Gastrocnemius medialis (tissue), 4 donors: ENCODE results near the gene OR52E1. TPM values are rescaled to one million over a fixed set of nuclear protein-coding genes. Genes with fewer than 3 reads are reported as not detected.
"Not testable (repeated sequence)": the region's sequence is repeated elsewhere in the genome, so short reads cannot be mapped to it uniquely, and the experiment has no call there.

Experiments used
- ATAC-seq, 2 donors: fragments of 150-250 bp; one replicate each; pipeline ENCODE4 v1.9.1; 2016
- DNase-seq, 2 donors: peaks; one replicate each; pipeline ENCODE4 v3.0.0-alpha.2; 2019
- H3K27ac ChIP-seq, 4 donors: fragments of 200-600 bp; sonication (generic); 1 replicate in 1 of 4; 2 replicates in 3 of 4; pipeline ENCODE4 v1.5.1; 2016 to 2018; ENCODE audit warnings: mild to moderate bottlenecking in 2 of 4, moderate library complexity in 1 of 4
- H3K27me3 ChIP-seq, 3 donors: fragments of 200-600 bp; sonication (generic) in 2 of 3; 1 replicate in 1 of 3; 2 replicates in 2 of 3; pipeline versions ENCODE4 v1.5.1 to v1.6.0; 2016 to 2019; ENCODE audit warnings: mild to moderate bottlenecking in 1 of 3, moderate library complexity in 1 of 3
- H3K36me3 ChIP-seq, 2 donors: fragments of 200-600 bp; sonication (generic) in 1 of 2; one replicate each; pipeline ENCODE4 v1.5.1; 2017 to 2018
- H3K4me1 ChIP-seq, 2 donors: fragments of 200-600 bp; sonication (generic) in 1 of 2; one replicate each; pipeline ENCODE4 v1.5.1; 2016 to 2017; ENCODE audit warnings: mild to moderate bottlenecking in 2 of 2
- H3K4me3 ChIP-seq, 4 donors: fragments of 200-600 bp; sonication (generic) in 3 of 4; 1 replicate in 1 of 4; 2 replicates in 3 of 4; pipeline ENCODE4 v1.5.1; 2016 to 2019; ENCODE audit warnings: mild to moderate bottlenecking in 2 of 4
- H3K9me3 ChIP-seq, 3 donors: fragments of 200-600 bp; sonication (generic) in 2 of 3; 1 replicate in 1 of 3; 2 replicates in 2 of 3; pipeline ENCODE4 v1.5.1; 2016 to 2019
- POLR2A ChIP-seq, 2 donors: fragments of 450-650 bp; IDR thresholded peaks; one replicate each; pipeline ENCODE4 v1.6.1; 2017; ENCODE audit warnings: antibody characterized with exemption in 2 of 2, mild to moderate bottlenecking in 2 of 2, moderate library complexity in 2 of 2
- in situ Hi-C, 4 donors: fragments of 200-750 bp; cut with MboI; loops; one replicate each; pipeline versions ENCODE4 v1.15.0 to v1.8.0; 2017; ENCODE audit warnings: low sequenced_read_pairs in 4 of 4
- intact Hi-C: fragments of 100-400 bp; cut with DNase I; formaldehyde crosslinking; loops from one replicate; pipeline ENCODE4 v1.15.1; 2023; ENCODE audit warnings: low total_unique reads
- total RNA-seq, 4 donors: library from RNA; depleted of rRNA; stranded (reverse); fragments of >200 nt; gene quantifications; one replicate each; pipeline versions ENCODE4 v1.1.0 to v1.2.3, GENCODE V29; 2016
- TF ChIP-seq, protein P1 (sequence below), 5 experiments: fragments of 450-650 bp in 3 of 5; fragments of 200-600 bp in 2 of 5; sonication (generic) in 2 of 5; IDR thresholded peaks in 4 of 5; conservative IDR thresholded peaks in 1 of 5; 1 replicate in 4 of 5; 2 replicates in 1 of 5; pipeline ENCODE4 v1.5.1; 2016 to 2019; ENCODE audit warnings: antibody characterized with exemption in 5 of 5, mild to moderate bottlenecking in 3 of 5, moderate library complexity in 3 of 5

Gene OR52E1
- total RNA-seq, 4 donors from 2014 or later, result not detected

DNA sequence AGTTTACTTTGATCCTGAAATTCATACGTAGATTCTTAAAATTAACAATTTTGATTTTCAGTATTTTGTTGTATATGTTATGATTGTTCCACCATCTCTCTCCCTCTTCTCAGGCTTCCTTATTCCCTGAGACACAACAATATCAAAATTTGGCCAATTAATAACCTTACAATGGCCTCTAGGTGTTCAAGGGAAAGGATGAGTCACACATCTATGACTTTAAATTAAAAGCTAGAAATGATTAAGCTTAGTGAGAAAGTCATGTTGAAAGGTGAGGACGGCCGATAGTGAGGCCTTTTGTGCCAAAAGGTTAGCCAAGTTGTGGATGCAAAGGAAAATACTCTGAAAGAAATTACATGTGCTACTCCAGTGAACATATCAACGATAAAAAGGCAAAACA lies 28.5 kb upstream of the OR52E1 start:
- intact Hi-C loops, result no loop called here

GRCh38 chr11:5042091-5042490 lies 27.3 kb upstream of the OR52E1 start:
- TF ChIP-seq, protein P1, sequence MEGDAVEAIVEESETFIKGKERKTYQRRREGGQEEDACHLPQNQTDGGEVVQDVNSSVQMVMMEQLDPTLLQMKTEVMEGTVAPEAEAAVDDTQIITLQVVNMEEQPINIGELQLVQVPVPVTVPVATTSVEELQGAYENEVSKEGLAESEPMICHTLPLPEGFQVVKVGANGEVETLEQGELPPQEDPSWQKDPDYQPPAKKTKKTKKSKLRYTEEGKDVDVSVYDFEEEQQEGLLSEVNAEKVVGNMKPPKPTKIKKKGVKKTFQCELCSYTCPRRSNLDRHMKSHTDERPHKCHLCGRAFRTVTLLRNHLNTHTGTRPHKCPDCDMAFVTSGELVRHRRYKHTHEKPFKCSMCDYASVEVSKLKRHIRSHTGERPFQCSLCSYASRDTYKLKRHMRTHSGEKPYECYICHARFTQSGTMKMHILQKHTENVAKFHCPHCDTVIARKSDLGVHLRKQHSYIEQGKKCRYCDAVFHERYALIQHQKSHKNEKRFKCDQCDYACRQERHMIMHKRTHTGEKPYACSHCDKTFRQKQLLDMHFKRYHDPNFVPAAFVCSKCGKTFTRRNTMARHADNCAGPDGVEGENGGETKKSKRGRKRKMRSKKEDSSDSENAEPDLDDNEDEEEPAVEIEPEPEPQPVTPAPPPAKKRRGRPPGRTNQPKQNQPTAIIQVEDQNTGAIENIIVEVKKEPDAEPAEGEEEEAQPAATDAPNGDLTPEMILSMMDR (IDR thresholded peaks at IDR 0.05 in 4 of 5, conservative IDR thresholded peaks at IDR 0.05 in 1 of 5), result no peak
- no peak for TF ChIP-seq POLR2A (IDR thresholded peaks at IDR 0.05)
- Histone ChIP-seq H3K4me3 (no peak overlapping the region), H3K27me3 (no peaks in the 10 kb centered on the region), H3K4me1 (no peaks in the 10 kb centered on the region), H3K9me3 (no peaks in the 10 kb centered on the region), H3K36me3 (no peaks in the 10 kb centered on the region), H3K27ac (no peak overlapping the region)
- DNase-seq, result no peak
- no peak for ATAC-seq
- in situ Hi-C loops (no loop called here), intact Hi-C loops (no loop called here)

More for the DNA sequence above, 28.5 kb upstream of the OR52E1 start:
- H3K27ac ChIP-seq, result no peak overlapping the region
- no peaks in the 10 kb centered on the region for H3K27me3 ChIP-seq
- no peak for DNase-seq
- no peak for TF ChIP-seq POLR2A (IDR thresholded peaks at IDR 0.05)
- TF ChIP-seq, protein P1 (IDR thresholded peaks at IDR 0.05 in 4 of 5, conservative IDR thresholded peaks at IDR 0.05 in 1 of 5), result no peak
- no peak for ATAC-seq
- no peaks in the 10 kb centered on the region for H3K36me3 ChIP-seq
- in situ Hi-C loops, result no loop called here
- no peaks in the 10 kb centered on the region for H3K4me1 ChIP-seq
- H3K9me3 ChIP-seq, result no peaks in the 10 kb centered on the region
- no peak overlapping the region for H3K4me3 ChIP-seq

DNA sequence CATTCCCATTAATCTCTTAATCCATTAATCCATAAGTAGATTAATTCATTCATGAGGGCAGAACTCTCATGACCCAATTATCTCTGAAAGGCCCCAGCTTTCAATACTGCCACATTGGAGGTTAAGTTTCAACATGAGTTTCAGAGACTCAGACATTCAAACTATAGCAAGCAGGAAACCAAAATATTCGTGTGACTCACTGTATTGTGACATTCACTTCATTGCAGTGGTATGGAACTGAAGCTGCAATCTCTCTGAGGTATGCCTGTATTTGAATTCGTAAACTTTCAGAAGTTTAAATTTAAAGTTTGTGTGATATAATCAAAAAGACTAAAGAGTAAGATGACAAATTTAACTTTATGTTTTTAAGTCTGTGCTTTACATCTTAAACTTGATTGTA lies 26.0 kb upstream of the OR52E1 start:
- DNase-seq, result no peak
- no peak for ATAC-seq
- in situ Hi-C loops (no loop called here), intact Hi-C loops (no loop called here)
- TF ChIP-seq POLR2A (IDR thresholded peaks at IDR 0.05), result no peak
- TF ChIP-seq, protein P1 (IDR thresholded peaks at IDR 0.05 in 4 of 5, conservative IDR thresholded peaks at IDR 0.05 in 1 of 5), result no peak
- H3K4me3 ChIP-seq, result no peak overlapping the region
- H3K27ac ChIP-seq, result no peak overlapping the region
- H3K27me3 ChIP-seq, result no peaks in the 10 kb centered on the region
- H3K36me3 ChIP-seq, result no peaks in the 10 kb centered on the region
- no peaks in the 10 kb centered on the region for H3K4me1 ChIP-seq
- no peaks in the 10 kb centered on the region for H3K9me3 ChIP-seq

DNA sequence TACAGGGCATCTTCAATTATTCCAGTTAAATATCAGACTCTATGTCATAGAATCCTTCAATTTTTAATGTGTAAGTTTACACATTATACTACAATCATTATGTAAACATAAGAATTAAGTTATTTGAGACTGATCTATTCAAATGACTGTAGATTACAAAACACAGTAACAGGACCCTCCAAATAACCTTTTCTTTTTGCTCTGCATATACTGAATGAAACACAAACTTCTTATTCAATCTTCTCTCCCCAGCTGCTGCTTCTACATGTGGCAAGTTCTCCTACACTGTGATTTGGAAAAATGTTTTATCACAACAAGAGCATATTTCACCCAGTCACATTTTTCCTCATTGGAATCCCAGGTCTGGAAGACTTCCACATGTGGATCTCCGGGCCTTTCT lies 23.1 kb upstream of the OR52E1 start, which contains the start of gene OR52J3:
TSS of gene OR52J3 (plus strand) at position 301 of the 400 bp plus-strand sequence. CDS start at position 301, 0 bp downstream.
- TF ChIP-seq POLR2A (IDR thresholded peaks at IDR 0.05), result no peak
- TF ChIP-seq, protein P1 (IDR thresholded peaks at IDR 0.05 in 4 of 5, conservative IDR thresholded peaks at IDR 0.05 in 1 of 5), result no peak
- Histone ChIP-seq H3K36me3 (no peaks in the 10 kb centered on the region), H3K4me1 (no peaks in the 10 kb centered on the region), H3K4me3 (no peak within 1 kb of the TSS), H3K27ac (no peak within 1 kb of the TSS), H3K9me3 (no peaks in the 10 kb centered on the region), H3K27me3 (no peaks in the 10 kb centered on the region)
- intact Hi-C loops, result no loop called here
- ATAC-seq (no peak), DNase-seq (no peak)
- in situ Hi-C loops, result no loop called here

DNA sequence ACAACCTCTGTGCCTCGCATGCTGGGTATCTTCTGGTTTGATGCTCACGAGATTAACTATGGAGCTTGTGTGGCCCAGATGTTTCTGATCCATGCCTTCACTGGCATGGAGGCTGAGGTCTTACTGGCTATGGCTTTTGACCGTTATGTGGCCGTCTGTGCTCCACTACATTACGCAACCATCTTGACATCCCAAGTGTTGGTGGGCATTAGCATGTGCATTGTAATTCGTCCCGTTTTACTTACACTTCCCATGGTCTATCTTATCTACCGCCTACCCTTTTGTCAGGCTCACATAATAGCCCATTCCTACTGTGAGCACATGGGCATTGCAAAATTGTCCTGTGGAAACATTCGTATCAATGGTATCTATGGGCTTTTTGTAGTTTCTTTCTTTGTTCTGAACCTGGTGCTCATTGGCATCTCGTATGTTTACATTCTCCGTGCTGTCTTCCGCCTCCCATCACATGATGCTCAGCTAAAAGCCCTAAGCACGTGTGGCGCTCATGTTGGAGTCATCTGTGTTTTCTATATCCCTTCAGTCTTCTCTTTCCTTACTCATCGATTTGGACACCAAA lies 22.5 kb upstream of the OR52E1 start:
- H3K9me3 ChIP-seq, result no peaks in the 10 kb centered on the region
- H3K36me3 ChIP-seq, result no peaks in the 10 kb centered on the region
- no peak overlapping the region for H3K27ac ChIP-seq
- H3K4me1 ChIP-seq, result no peaks in the 10 kb centered on the region
- no peak for TF ChIP-seq POLR2A (IDR thresholded peaks at IDR 0.05)
- TF ChIP-seq, protein P1 (IDR thresholded peaks at IDR 0.05 in 4 of 5, conservative IDR thresholded peaks at IDR 0.05 in 1 of 5), result no peak
- ATAC-seq (no peak), DNase-seq (no peak)
- no peak overlapping the region for H3K4me3 ChIP-seq
- H3K27me3 ChIP-seq, result no peaks in the 10 kb centered on the region
- in situ Hi-C loops (no loop called here), intact Hi-C loops (no loop called here)

DNA sequence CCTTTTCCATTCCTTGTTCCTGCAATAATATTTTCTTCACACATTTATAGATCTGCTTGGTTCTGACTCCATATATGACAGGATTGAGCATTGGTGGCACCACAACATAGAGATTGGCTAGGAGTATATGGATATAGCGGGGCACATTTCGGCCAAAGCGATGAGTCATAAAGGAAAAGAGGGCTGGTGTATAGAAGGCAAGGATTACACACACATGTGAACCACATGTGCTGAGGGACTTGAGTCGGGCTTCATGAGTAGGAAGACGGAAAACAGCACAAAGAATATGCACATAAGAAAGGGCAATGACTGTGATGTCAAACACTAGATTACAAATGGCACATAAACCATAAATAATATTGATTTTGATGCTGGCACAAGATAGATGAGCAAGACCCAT lies 10.7 kb upstream of the OR52E1 start:
- H3K4me3 ChIP-seq, H3K4me1 ChIP-seq, H3K27ac ChIP-seq, ATAC-seq, intact Hi-C loops, DNase-seq, in situ Hi-C loops, H3K36me3 ChIP-seq, H3K27me3 ChIP-seq, H3K9me3 ChIP-seq: not testable (repeated sequence)
